Activated CD4-positive, alpha-beta T cell treated with anti-CD3 and anti-CD28 coated beads, Interleukin-2, Interleukin-6, amounts not matched to agents 100 ng/mL and 50 ng/mL, durations not matched to agents 16 hours and 8 hours (primary cell): ENCODE data around the gene TGM1.
A peak's percentile ranks its signal among the peaks of the same experiment; 100 is the strongest.
"Not testable (repeated sequence)": the region's sequence is repeated elsewhere in the genome, so short reads cannot be mapped to it uniquely, and the experiment has no call there.

ENCODE experiments used
- DNase-seq: peaks from one replicate; pipeline ENCODE4 v3.0.0-alpha.2; 2020

TGM1 gene

GRCh38 chr14:24232121-24232644 is 30.8 kb downstream of the TGM1 start, which contains the start of gene NEDD8:
TSS of gene NEDD8 (minus strand) at chr14:24232367. CDS start at chr14:24232267, 100 bp downstream.
- DNase-seq: peak; percentile 95

GRCh38 chr14:24231263-24232120 is 31.5 kb downstream of the TGM1 start:
- peak; percentile 43 for DNase-seq

GRCh38 chr14:24228902-24229301 is 34.1 kb downstream of the TGM1 start:
- no peak for DNase-seq

- DNase-seq: no peak
Measured at GRCh38 chr14:24226473-24226872, 36.5 kb downstream of the TGM1 start.

DNA sequence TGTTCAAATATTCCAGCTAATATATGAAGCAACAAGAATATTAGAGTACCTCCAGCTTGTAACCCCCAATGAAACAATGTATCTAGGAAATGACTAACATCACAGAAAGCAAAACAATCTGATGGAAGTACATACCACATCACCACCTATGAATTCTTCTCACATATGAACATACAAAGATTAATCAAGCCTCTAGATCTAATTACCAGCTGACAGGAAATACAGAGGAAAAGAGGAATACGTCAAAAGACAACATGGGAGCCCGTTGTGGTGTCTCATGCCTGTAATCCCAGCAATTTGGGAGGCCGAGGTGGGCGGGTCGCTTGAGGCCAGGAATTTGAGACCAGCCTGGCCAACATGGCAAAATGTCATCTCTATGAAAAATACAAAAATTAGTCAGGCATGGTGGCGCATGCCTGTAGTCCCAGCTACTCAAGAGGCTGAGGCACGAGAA is 38.3 kb downstream of the TGM1 start:
- no peak for DNase-seq

GRCh38 chr14:24222987-24223386 is 40.0 kb downstream of the TGM1 start:
- DNase-seq: not testable (repeated sequence)

DNA sequence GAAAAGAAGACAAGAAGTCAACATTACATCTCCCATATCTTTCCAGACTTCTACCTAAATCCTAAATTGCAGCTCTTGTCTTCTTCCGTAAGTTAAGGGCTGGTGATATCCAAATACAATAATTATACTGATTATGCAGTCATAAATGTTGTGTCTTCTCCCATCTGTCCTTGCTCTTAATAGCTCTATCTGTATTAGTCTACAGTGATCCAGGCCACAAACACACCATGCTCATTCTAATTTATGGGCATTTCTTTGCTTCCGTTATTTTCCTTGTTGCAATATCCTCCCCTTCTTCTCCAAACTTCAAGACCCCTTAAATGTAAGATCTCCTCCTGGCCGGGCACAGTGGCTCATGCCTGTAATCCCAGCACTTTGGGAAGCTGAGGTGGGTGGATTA is 43.5 kb downstream of the TGM1 start:
- DNase-seq: no peak

DNA sequence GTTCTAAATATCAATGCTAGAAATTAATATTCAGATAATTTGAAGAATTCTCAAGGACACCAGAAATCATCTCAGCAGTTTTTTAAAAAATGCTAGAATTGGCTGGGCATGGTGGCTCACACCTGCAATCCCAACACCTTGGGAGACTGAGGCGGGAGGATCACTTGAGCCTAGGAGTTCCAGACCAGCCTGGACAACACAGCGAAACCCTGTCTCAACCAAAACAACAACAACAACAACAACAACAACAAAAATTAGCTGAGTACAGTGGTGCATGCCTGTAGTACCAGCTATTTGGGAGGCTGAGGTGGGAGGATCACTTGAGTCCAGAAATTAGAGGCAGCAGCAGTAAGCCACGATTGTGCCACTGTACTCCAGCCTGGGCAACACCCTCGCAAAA is 43.9 kb downstream of the TGM1 start:
- DNase-seq: no peak

DNA sequence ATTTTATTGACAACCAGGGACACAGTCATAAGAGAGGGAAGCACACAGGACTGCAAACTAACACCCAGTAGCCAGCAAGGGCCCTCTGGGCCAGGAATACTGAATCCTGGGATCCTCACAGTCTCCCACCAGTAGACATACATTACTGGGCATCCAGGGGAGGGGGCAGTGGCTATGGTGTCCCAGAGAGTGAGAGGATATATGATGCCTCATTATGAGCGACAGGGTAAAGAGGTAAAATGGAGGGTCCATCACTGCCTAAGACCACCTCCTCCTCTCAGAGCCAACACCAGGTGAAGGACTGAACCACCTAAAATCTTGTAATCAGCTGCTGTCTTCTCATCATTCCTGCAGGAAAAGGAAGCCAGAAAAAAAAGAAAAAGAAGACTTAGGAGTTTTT is 46.1 kb downstream of the TGM1 start:
- DNase-seq: not testable (repeated sequence)

DNA sequence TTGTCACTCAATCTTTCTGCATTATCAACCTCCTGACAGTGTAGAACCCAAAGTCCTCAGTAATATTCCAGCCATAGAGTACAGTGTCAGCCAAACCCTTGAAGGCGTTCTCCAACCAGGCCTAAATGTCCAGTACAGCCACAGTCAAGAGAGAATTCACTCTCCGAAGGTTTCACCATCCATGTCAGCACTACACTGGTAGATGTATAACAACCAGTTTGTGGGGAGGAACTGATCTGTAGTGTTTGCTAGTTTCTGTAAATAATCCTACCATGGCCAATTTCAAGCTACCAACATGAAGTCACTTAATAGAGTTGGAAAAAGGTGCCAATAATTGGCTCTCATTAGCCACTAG is 46.7 kb downstream of the TGM1 start:
- no peak for DNase-seq

DNA sequence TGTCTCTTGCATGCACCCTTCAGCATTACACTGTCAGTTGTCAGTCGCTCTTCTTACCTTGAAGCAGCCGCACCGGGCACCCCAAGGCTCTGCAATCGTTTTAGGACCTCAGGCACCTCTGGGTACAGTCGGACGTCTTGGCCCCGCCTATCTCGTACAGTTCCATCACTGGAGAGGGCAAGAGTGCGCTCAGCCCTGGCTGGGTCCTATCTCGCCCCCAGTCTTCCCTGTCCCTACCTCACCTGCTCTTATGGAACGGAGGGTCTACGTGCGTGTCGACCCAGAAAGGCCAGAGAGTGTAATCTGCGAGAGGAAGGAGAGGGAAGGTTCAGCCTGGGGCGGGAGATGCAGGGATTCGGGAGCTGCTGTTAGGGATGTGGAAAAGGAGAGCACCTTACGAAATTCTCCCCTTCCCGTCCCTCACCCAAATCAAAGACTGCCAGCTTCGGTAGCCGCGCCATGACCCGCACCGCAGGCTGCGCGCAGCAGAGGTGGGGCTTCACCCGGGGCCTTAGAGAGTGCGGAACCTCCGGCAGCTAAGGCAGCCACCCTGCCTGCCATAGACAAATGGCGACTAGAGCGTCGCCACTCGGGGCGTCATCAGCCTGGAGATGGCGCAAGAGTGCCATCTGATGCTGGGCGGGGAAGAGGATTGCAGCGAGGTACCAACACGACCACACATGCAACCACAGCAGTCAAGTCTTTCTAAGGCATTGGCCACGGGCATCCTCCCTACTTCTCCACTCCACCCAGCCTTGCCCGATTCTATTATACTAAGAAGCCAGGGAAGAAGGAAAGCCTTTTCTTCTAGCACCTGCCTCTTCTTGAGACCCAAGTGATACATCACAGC is 47.3 kb downstream of the TGM1 start, which contains the start of gene MDP1:
TSS of gene MDP1 (minus strand) at position 572 of the 850 bp plus-strand sequence. CDS start at position 461, 111 bp downstream.
- DNase-seq: peak; percentile 92

DNA sequence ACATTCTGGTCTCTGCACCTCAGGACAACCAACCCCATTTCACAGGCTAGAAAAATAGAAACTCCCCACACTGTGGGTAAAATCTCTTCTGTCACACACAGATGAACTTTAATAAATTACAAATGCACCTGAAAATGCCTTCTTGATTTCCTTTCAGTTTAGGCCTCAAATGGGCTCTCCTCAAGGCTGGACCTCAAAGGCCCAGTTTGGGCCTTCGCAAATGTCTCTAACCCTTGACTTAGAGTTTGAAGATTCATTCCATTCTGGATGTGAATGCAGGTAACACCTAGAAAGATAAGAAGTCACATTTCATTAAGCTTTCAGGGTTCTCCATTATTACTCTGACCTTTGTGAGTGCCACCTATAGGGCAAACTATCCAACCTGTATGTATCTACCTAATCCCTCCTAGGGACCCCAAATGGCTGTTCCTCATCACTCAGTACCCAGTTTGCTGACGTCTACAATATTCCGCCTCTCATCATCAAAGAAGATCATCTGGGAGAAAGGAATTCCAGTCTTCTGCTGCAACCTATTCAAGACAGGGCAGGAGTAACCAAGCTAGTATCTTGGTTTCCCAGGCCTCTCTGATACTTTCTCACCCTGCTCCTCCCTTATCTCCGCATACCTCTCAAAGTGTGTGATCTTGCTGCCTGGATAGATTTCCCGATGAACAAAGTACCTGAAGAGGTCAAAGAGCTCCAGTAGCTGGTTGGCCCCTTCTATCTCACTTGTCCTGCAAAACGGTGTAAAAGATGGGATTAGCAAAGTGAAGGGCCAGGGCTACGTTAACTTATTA is 48.9 kb downstream of the TGM1 start:
- DNase-seq: no peak

DNA sequence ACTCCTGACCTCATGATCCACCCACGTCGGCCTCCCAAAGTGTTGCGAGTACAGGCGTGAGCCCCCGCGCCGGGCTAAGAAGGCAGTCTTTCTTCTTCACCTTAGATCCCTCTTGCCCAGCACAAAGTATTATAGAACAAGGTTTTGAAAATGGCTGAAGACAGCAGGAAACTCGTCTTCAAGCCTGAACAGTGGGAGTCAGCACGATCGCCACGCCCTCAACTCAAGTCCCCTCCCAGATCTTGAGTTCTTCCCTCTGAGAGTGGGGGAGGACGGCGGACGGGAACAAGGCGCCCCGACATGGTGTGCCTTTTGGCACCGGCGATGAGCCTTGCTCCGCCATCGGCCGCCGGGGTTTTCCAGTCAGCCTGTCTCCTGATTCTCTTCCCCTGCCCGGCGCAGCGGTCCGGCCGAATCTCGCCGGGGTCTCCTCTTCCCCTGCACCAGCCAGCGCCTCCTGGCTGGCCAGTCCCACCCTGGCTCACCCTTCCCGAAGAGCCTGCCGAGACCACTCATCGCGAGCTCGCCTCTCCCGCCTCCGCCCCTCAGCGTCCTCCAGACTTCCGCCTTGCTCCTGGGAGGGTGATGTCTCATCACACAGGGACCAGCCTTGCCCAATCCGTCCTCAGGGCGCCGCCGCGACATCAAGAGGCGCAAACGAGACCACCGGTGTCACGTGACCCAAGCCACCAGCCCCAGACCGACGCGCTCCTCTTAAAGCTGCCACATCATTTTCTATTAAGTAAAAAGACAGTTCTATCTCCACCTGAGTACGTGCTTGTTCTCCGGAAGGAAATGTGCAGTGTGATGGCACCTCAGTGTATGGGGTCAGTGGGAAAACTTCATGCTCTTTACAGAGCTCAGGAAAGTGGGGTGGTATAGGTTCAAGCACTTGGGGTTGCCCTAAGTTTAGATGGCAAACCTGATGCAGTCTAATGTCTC is 49.8 kb downstream of the TGM1 start, which contains the start of gene CHMP4A:
TSS of gene CHMP4A (minus strand) at position 565 of the 942 bp plus-strand sequence. CDS start at position 516, 49 bp downstream.
- peak; percentile 98 for DNase-seq

DNA sequence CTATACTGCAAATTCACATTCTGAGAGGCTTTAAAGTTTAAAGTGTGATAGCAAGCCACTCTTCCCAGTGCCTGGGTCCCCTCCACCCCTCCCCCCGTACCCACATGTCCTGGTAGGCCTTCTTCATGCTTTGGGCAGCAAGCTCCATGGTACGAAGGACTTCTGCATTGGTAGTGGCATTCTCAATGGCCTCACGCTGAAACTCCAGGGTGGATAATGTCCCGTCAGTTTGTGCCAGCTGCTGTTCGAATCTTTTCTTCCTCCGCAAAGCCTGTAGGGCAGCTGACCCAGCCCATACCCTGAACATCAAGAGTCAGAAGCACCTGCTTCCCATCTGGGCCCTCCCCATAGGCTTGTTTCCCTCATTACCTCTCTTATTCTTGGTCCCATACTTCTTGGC is 51.7 kb downstream of the TGM1 start:
- no peak for DNase-seq

DNA sequence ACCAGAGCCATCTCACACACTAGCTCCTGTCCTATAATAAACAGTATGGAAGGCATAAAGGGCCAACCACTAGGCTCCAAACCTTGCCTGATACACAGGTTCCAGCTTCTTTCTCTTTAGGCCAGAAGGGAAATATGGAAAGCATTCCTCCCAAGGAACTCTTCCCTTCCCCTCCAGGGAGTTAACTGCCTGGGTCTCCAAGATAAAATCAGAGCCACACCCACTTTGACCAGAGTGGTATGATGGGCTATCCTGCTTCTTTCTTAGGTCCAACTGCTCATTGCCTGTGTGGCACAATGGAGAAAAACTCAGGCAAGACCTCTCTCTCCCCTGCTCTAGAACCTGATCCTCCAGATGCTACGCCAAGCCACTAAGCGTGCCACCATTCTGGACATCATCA is 55.4 kb downstream of the TGM1 start:
- DNase-seq: no peak

DNA sequence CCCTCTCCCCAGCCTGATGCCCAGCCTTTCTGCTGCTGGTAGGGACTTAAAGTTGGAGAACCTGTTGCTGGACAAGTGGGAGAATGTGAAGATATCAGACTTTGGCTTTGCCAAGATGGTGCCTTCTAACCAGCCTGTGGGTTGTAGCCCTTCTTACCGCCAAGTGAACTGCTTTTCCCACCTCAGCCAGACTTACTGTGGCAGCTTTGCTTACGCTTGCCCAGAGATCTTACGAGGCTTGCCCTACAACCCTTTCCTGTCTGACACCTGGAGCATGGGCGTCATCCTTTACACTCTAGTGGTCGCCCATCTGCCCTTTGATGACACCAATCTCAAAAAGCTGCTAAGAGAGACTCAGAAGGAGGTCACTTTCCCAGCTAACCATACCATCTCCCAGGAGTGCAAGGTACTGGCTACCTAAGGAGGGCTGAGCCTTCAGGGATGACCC is 55.8 kb downstream of the TGM1 start:
- DNase-seq: no peak

GRCh38 chr14:24206260-24207103 is 56.5 kb downstream of the TGM1 start:
- no peak for DNase-seq

GRCh38 chr14:24204163-24205146 is 58.5 kb downstream of the TGM1 start:
- DNase-seq: no peak
